GM12892 (cell line): ENCODE data around the gene MATCAP1.

ENCODE experiments used
- POLR2A ChIP-seq: IDR thresholded peaks from 2 replicates; pipeline ENCODE4 v1.6.1; 2011; ENCODE audit warnings: low read depth, low read length, control low read depth
- POLR2AphosphoS5 ChIP-seq: IDR thresholded peaks from 2 replicates; pipeline ENCODE4 v1.6.1; 2011; ENCODE audit warnings: low read depth, low read length, control low read depth

GRCh38 chr16:67197704-67198103 is 13.9 kb upstream of the MATCAP1 start:
- TF ChIP-seq POLR2AphosphoS5 (no peak), POLR2A (no peak)
